Activated CD4-positive, alpha-beta T cell treated with anti-CD3 and anti-CD28 coated beads, Interleukin-2, amount 10 ng/mL, durations not matched to agents 24 days and 14 days (primary cell): ENCODE measurements around the gene FLT1. TPM values are rescaled to one million over a fixed set of nuclear protein-coding genes. Genes with fewer than 3 reads are reported as not detected.

ENCODE experiments used
- DNase-seq: peaks from one replicate; pipeline ENCODE4 v3.0.0; 2022
- H3K27ac Mint-ChIP-seq: one replicate; pipeline ENCODE4 v1.8.0; 2022; ENCODE audit warnings: mild to moderate bottlenecking, mixed read lengths
- H3K27me3 Mint-ChIP-seq: one replicate; pipeline ENCODE4 v1.8.0; 2022; ENCODE audit warnings: mixed read lengths
- H3K36me3 Mint-ChIP-seq: one replicate; pipeline ENCODE4 v1.8.0; 2022; ENCODE audit warnings: low read depth, mild to moderate bottlenecking, mixed read lengths
- H3K4me1 Mint-ChIP-seq: one replicate; pipeline ENCODE4 v1.8.0; 2021; ENCODE audit warnings: mixed read lengths
- H3K4me3 Mint-ChIP-seq: one replicate; pipeline ENCODE4 v1.8.0; 2022; ENCODE audit warnings: mild to moderate bottlenecking, moderate library complexity, mixed read lengths
- H3K9me3 Mint-ChIP-seq: one replicate; pipeline ENCODE4 v1.8.0; 2021; ENCODE audit warnings: mixed read lengths
- intact Hi-C: fragments of 100-400 bp; cut with micrococcal nuclease; formaldehyde crosslinking; loops from one replicate; pipeline ENCODE4 v1.15.1; 2023
- total RNA-seq: library from RNA; stranded (reverse); gene quantifications from 2 replicates; pipeline ENCODE4 v1.2.3, GENCODE V29; 2022

The FLT1 gene
- total RNA-seq, 1 donor from 2014 or later = 46.7 TPM

DNA sequence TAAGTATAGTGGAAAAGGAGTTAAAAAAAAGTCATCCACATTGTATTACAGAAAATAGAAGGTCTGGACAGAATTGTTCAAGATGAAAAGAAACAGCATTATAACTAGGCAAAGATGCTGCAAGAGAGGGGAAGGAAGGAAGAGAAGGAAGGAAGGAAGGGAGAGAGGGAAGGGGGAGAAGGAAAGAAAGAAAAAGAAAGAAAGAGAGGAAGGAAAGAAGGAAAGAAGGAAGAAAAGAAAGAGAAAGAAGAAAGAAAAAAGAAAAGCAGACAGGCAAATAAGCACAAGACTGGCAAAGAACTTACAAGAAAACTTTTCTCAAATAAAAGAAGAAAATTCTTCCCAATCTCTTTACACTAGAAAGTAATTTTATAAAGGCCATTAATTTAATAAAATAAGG is 15.1 kb upstream of the FLT1 start:
- Mint-ChIP-seq H3K36me3 (no peaks in the 10 kb centered on the region), H3K4me3 (no peak overlapping the region), H3K27ac (no peak overlapping the region), H3K27me3 (peaks cover 14% of the 10 kb centered on the region), H3K9me3 (no peaks in the 10 kb centered on the region), H3K4me1 (peaks cover 4% of the 10 kb centered on the region)
- intact Hi-C loops = no loop called here
- no peak for DNase-seq

DNA sequence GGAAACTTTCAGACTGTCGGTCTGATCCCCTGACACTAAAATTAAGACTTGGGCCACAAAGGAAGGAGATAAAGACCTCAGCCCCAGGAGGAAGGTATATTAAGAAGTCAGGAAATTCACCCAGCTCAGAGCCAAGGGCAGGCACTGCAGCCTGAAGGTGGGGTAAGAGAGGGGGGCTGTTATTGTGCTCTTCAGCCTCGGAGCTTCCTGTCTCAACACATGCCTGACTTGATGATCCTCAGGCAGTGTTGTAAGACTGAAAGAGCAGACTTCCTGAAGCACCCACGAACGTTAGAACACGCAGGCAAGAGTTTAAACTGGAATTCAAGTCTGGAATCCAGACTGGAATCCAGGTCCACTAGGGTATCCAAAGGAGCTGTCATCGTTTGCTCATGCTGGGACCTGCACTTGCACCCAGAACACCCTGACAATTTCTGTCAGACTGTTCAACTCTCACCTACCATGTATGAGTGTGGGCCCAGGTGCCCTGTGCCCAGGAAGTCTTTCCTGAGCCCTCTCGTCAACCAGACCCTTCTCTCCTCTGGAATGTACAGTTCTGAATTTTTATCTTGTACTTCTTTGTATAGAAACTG is 10.7 kb upstream of the FLT1 start:
- intact Hi-C loops = no loop called here
- no peak overlapping the region for H3K27ac Mint-ChIP-seq
- H3K36me3 Mint-ChIP-seq = no peaks in the 10 kb centered on the region
- no peak overlapping the region for H3K4me3 Mint-ChIP-seq
- peaks cover 4% of the 10 kb centered on the region for H3K4me1 Mint-ChIP-seq
- peaks cover 11% of the 10 kb centered on the region for H3K27me3 Mint-ChIP-seq
- no peak for DNase-seq
- H3K9me3 Mint-ChIP-seq = no peaks in the 10 kb centered on the region

DNA sequence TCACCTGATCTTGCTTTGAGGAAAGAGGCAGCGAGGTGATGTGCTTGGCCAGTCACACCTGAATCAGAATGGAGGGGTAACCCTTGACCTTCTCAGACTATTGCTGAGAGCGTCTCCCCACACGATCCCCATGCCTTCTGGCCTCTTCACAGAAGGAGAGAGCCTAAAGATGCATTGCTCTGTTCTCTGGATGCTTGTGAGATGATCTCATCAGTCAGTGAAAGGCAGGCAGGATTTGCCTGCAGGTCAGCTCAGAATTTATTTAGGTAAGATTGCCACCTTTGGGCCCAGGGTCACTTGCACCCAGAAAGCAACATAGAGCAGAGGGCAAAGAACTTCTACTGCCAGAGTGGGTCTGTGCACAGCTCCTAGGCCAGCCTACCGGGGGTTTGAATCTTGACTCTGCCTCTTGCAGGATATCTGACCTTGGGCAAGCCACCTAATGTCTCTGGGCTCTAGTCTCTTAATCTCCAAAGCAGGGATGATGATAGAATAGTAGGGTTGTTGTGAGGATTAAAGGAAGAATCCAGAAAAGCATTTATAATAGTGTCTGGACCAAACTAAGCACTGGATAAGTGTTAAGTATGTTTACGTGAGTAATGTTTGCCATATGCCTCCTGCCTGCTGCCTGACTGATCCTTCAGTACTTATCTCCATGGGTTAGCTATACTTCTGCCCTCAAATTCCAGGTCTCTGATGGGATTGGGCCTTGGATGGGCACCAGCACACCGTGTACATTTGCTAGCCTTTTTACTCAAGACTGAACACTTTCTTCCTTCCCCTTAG is 8.4 kb upstream of the FLT1 start:
- DNase-seq = no peak
- no peaks in the 10 kb centered on the region for H3K9me3 Mint-ChIP-seq
- H3K4me3 Mint-ChIP-seq = no peak overlapping the region
- H3K4me1 Mint-ChIP-seq = peaks cover 4% of the 10 kb centered on the region
- peaks cover 7% of the 10 kb centered on the region for H3K27me3 Mint-ChIP-seq
- H3K27ac Mint-ChIP-seq = no peak overlapping the region
- intact Hi-C loops = no loop called here
- H3K36me3 Mint-ChIP-seq = no peaks in the 10 kb centered on the region

DNA sequence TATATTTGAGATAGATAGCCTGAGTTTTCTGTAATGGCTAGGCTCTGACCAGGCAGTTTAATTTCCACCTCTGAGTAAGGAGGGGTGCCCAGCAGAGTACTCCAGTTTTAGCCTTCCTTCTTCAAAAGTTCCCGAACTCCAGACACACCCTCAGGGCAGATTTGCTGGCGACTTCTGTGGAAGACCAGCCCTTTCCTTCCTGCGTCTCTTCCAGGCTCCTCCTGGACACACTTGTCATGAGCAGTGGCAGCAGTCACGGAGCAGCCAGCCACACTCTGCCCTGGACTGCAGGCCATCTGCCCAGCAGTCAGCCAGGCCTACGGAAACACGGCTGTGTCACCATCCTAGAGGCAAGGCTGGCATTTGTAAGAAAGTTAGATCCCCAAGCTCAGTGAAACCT is 6.6 kb upstream of the FLT1 start:
- Mint-ChIP-seq H3K36me3 (no peaks in the 10 kb centered on the region), H3K4me3 (no peak overlapping the region), H3K27me3 (peaks cover 24% of the 10 kb centered on the region), H3K9me3 (no peaks in the 10 kb centered on the region), H3K4me1 (peaks cover 4% of the 10 kb centered on the region), H3K27ac (no peak overlapping the region)
- intact Hi-C loops = no loop called here
- no peak for DNase-seq

DNA sequence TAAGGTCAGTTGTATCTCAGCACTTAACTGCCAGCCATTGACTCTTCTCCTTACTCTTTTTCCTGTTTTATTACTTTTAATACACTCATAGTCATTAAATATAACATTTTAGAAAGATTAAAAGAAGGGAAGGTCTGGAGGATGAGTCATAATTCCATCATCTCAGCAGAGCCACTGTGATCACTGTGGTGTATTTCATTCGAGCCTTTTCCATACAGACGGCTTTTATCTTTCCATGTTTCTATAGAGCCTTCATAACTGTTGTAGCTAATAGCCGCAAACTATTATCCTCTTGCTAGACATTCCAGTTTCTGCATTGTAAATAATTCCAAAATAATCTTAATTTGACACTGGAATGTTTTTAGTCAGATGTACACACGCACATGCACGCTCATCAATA is 4.7 kb upstream of the FLT1 start:
- intact Hi-C loops = no loop called here
- Mint-ChIP-seq H3K27ac (no peak overlapping the region), H3K4me3 (no peak overlapping the region), H3K27me3 (peaks cover 36% of the 10 kb centered on the region), H3K9me3 (no peaks in the 10 kb centered on the region), H3K36me3 (no peaks in the 10 kb centered on the region), H3K4me1 (peaks cover 6% of the 10 kb centered on the region)
- no peak for DNase-seq

DNA sequence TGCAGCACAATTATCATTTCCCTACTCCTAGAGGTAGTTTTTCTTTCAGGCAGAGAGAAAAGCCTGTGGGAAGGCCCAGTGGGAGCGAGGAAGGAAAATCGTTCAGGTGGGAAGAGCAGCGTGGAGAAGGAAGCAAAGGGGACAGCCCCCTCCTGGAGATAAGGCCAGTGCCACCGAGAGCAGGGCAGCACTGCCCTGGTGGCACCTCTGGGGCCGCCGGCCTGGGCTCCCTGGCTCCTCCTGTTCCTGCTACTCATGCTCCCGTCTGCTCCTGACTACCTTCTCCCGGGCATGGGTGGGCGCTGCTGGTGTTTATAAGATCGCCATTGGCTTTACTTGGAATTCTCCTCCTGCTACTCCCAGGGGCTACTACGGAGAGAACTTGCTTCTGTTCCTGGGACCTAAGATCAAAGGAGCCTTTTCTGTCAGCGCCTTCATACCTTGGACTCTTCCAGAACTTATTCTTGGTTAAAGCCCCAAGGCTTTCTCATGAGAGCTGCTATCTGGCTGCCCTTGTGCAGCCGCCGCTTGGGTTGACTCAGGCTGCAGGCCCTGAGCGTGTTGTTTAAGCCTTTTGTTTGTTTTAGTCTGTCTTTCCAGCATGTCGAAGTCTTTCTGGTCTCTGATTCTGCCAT is 3.7 kb upstream of the FLT1 start:
- intact Hi-C loops = no loop called here
- Mint-ChIP-seq H3K4me1 (peaks cover 6% of the 10 kb centered on the region), H3K9me3 (no peaks in the 10 kb centered on the region), H3K4me3 (no peak overlapping the region), H3K36me3 (no peaks in the 10 kb centered on the region), H3K27ac (no peak overlapping the region), H3K27me3 (peaks cover 36% of the 10 kb centered on the region)
- DNase-seq = peak; percentile 40

DNA sequence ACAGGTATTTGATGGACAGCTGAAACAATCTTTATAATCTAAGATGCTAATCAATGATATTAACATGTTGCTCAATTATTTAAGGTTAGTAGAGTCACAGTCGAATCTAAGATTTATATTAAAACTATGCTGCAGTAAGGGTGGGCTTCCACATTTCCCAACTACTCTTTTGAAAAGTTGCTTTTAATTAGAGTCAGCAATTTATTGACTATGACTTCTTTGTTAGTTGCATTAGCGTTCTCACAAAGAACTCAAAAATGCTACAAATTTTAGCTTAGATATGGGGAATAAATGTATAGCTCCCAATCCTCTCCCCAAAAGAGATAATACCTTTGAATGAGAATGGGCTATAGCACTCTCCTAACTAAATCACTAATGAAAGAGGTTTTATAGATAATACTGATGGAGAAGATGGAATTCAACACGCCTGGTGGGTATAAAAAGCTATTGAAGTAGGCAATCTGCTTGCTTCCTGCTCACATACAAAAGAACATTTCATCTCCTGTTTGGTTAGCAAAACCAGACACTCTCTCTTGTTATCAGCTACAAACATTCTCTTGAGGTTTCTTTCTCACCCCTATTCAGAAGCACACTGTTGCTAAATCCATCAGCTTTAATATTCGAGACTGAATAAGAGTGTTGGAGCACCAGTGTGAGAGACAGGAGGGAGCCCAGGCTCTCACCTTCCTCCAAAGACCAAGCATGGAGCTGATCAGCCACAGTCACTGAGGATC is 2.4 kb upstream of the FLT1 start:
- peaks cover 15% of the 10 kb centered on the region for H3K4me1 Mint-ChIP-seq
- intact Hi-C loops = no loop called here
- H3K4me3 Mint-ChIP-seq = no peak overlapping the region
- H3K27me3 Mint-ChIP-seq = peaks cover 40% of the 10 kb centered on the region
- H3K36me3 Mint-ChIP-seq = peaks cover 1% of the 10 kb centered on the region
- no peak overlapping the region for H3K27ac Mint-ChIP-seq
- H3K9me3 Mint-ChIP-seq = no peaks in the 10 kb centered on the region
- peak; percentile 43 for DNase-seq

DNA sequence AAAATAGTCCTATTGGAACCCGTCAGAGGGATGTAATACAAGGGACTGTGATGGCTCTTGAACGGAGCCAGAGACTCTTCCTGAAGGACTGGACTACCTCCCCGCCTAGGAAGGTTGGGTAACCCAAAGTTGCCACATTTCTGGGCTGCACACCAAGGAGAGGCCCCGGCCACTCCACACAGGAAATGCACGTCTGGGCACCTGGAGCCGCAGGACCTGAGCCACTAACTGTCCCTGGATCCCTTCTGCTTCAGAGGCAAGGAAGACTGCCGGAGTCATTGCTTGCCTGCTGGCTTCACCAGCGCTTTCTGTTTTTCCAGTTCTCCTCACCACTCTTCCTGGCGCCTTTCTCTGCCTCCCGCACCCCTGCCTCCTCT is 1.2 kb upstream of the FLT1 start:
- H3K36me3 Mint-ChIP-seq = peaks cover 1% of the 10 kb centered on the region
- no peak overlapping the region for H3K27ac Mint-ChIP-seq
- no peak for DNase-seq
- H3K4me1 Mint-ChIP-seq = peaks cover 16% of the 10 kb centered on the region
- H3K4me3 Mint-ChIP-seq = peak overlapping the region; percentile 70
- intact Hi-C loops = no loop called here
- H3K27me3 Mint-ChIP-seq = peaks cover 39% of the 10 kb centered on the region
- H3K9me3 Mint-ChIP-seq = no peaks in the 10 kb centered on the region

DNA sequence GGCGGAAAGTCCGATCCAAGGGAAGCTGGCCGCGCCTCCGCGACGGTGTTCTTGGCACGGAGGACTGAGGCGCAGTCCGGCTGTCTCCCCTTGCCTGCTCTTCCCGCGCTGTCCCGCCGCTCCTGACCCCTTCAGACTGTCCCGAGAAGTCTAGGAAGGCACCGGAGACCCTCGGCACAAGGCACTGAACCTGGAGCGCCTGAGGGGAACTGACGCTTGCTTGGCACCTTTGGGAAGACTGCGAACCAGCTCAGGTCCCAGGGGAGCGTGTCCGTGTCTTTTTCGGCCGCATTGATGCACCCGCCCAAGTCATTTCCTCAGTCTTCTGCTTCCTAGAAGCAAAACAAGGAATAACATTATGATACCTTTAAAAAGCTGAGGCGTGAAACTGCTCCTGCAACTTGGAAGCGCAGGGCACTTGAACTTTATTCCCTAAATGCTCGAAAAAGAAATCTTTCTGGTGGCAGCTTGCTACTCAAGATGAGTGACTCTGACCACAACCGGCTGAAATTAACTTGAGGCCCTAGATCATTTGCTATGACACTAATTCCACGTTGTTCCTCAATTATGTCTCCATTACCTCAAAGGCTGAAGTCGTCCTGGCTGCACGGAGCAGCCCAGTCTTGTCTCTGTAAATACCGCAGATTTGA is 735 bp upstream of the FLT1 start:
- intact Hi-C loops = no loop called here
- Mint-ChIP-seq H3K4me1 (peaks cover 19% of the 10 kb centered on the region), H3K27me3 (peaks cover 39% of the 10 kb centered on the region), H3K9me3 (no peaks in the 10 kb centered on the region), H3K4me3 (peak overlapping the region; percentile 70), H3K36me3 (peaks cover 4% of the 10 kb centered on the region), H3K27ac (no peak overlapping the region)
- DNase-seq = no peak

DNA sequence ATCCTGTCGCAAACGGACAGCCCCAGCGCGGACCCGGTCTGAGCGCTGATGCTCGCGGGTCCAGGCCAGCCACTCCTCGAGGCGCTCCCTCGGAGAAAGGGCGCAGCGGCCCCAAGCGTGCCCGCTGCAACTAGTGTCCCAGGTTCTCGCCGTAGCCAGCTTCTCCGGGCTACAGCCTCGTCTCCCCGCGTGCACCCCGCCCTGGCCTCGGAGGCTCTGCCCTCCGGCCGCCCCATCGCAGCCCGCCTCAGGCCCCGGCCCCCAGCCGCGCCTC is 487 bp downstream of the FLT1 start:
- no peak for DNase-seq
- Mint-ChIP-seq H3K4me1 (peaks cover 23% of the 10 kb centered on the region), H3K36me3 (peaks cover 7% of the 10 kb centered on the region), H3K27me3 (peaks cover 37% of the 10 kb centered on the region), H3K9me3 (no peaks in the 10 kb centered on the region), H3K4me3 (peak overlapping the region; percentile 85), H3K27ac (no peak overlapping the region)
- intact Hi-C loops = loop anchor here (5.0 kb wide), 1 partner anchor 172 kb away; no protein-coding TSS in a partner anchor

DNA sequence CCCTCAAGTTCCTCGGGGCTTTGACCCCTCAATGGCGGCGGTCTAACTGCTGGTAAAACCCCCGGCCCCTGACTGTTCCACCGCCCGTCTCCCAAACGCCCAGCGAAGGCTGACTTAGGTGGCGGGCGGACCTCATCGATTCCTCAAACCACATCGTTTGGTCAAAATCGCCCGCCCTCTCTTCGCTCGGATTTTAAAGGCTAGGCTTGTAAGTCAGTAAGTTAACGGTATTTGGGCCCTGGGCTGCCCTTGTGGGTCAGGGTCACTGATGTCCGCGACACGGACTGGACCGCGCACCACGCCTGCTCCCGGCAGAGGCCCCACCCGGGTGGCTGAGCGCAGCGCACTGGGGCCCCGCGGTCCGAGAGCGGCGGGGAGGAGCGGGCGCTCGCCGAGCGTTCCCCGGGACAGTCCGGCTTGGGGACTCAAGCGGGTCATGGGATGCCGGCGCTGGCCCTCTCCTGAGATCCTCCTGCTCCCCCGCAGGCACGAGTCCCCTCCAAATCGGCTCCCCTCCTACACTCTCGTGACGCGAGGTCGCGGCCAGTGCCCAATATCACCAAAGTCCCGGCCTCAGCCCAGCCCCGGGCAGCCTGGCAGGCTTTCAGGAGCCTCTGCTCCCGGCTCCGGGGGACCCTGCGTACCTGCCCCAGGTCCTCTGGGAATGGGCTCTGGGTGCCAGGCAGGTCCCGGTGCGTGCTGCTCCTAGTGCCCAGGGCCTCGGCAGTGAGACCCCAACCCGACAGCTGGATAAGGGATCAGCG is 1.0 kb downstream of the FLT1 start:
- intact Hi-C loops = loop anchor here (2.0 to 5.0 kb wide), 4 partner anchors 17 to 355 kb away; partner anchors contain the start of genes PAN3 and POMP
- H3K27me3 Mint-ChIP-seq = peaks cover 40% of the 10 kb centered on the region
- DNase-seq = peak; percentile 70
- H3K4me3 Mint-ChIP-seq = peak overlapping the region; percentile 85
- H3K27ac Mint-ChIP-seq = peak overlapping the region; percentile 72
- peaks cover 10% of the 10 kb centered on the region for H3K36me3 Mint-ChIP-seq
- peaks cover 26% of the 10 kb centered on the region for H3K4me1 Mint-ChIP-seq
- no peaks in the 10 kb centered on the region for H3K9me3 Mint-ChIP-seq

DNA sequence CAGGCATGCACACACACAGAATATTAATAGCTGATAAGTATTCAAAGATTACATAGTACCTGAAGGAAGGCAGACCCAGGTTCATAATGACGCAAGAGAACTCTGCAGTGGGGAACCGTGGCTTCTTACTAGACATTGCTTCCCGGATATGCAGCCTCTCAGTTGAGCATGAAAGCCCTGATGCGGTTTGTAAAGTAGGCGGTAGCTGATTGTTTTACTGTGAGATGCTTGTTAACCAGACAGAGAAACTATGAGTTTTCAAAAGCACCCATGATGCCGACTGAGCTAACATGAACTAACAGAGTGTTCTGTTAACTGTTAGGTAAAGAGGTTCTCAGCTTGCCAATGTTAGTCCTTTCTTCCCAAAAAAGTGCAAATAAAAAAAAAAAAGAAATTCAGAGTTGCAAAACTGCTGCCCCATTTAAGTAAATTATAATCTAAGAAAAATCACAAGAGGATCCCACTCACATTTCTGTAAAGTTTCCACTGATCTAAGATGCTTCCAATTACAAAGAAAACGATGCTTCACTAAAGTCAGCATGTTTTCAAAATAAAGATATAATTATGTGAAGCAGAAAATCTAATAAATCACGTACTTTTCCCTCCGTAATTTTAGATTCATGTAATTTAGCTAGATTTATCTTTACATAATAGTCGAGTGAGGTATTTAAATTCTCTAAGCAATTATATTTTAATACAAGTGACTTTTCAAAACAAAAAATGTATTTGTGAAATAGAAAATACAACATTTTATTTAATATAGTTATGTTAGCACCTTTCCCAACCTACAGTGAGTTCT is 2.2 kb downstream of the FLT1 start:
- intact Hi-C loops = loop anchor here (1.0 to 5.0 kb wide), 6 partner anchors 16 to 354 kb away; partner anchors contain the start of genes PAN3 and POMP
- Mint-ChIP-seq H3K27ac (peak overlapping the region; percentile 27), H3K27me3 (peaks cover 34% of the 10 kb centered on the region), H3K4me3 (peak overlapping the region; percentile 85), H3K4me1 (peaks cover 26% of the 10 kb centered on the region), H3K36me3 (peaks cover 10% of the 10 kb centered on the region), H3K9me3 (no peaks in the 10 kb centered on the region)
- peak; percentile 88 for DNase-seq
